Left renal cortex interstitium (tissue), 4 donors: Measurements from ENCODE around the gene EID2B. TPM values are rescaled to one million over a fixed set of nuclear protein-coding genes. Genes with fewer than 3 reads are reported as not detected.

Source experiments
- DNase-seq, 4 donors: peaks; one replicate each; pipeline ENCODE4 v3.0.0-alpha.2; 2013; ENCODE audit warnings: low read depth in 4 of 4, low spot score in 2 of 4, missing footprints in 1 of 4
- polyA plus RNA-seq, 4 donors: library from polyadenylated mRNA; unstranded; fragments of 120-200 nt; gene quantifications; one replicate each; pipeline ENCODE4 v1.2.1, GENCODE V29; 2013; ENCODE audit not compliant: insufficient read length in 4 of 4

Gene EID2B
- polyA plus RNA-seq, 4 donors, result 3.8 to 6.0 (median 5.1) TPM

GRCh38 chr19:39501340-39501739 lies 31.3 kb downstream of the EID2B start:
- no peak for DNase-seq

GRCh38 chr19:39500543-39500942 lies 32.1 kb downstream of the EID2B start:
- no peak for DNase-seq

DNA sequence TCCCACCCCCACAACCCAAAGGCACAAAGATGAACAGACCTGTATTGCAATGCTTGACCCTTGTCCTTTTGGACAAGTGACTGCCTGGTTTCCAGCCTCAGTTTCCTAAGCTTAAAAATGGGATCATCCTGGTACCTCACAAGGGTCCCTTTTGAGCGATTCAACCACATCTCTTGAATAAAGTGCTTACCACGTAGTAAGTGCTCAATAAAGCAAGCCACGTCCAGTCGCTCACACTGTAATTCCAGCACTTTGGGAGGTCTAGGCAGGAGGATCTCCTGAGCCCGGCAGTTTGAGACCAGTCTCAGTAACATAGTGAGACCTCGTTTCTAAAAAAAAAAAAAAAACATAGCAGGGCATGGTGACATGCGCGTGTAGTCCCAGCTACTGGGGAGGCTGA lies 32.7 kb downstream of the EID2B start:
- DNase-seq, result no peak

DNA sequence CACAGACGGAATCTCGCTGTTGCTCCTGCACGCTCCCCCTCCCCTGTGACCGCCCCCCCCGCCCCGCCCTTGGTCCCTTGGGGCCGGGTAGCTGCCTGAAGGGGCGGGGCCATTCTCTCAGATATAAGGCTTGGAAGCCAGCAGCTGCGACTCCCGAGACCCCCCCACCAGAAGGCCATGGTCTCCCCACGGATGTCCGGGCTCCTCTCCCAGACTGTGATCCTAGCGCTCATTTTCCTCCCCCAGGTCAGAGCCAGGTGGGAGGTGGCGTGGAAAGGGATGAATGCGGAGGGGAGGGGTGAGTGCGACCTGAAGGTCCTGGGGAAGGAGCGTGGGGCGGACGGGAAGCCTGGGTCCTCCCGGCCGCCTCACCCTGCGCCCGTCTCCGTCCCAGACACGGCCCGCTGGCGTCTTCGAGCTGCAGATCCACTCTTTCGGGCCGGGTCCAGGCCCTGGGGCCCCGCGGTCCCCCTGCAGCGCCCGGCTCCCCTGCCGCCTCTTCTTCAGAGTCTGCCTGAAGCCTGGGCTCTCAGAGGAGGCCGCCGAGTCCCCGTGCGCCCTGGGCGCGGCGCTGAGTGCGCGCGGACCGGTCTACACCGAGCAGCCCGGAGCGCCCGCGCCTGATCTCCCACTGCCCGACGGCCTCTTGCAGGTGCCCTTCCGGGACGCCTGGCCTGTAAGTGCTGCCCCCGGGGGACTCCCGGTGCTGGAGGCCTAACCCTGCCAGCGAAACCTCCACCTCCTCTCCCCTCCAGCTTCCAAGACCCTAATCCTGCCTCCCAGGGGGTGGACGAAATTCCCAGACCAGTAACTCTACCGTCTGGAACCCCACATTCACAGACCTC lies 33.6 kb downstream of the EID2B start, which contains the start of gene DLL3:
TSS of gene DLL3 (plus strand) at position 150 of the 845 bp plus-strand sequence. CDS start at position 178, 28 bp downstream.
- DNase-seq, result no peak

DNA sequence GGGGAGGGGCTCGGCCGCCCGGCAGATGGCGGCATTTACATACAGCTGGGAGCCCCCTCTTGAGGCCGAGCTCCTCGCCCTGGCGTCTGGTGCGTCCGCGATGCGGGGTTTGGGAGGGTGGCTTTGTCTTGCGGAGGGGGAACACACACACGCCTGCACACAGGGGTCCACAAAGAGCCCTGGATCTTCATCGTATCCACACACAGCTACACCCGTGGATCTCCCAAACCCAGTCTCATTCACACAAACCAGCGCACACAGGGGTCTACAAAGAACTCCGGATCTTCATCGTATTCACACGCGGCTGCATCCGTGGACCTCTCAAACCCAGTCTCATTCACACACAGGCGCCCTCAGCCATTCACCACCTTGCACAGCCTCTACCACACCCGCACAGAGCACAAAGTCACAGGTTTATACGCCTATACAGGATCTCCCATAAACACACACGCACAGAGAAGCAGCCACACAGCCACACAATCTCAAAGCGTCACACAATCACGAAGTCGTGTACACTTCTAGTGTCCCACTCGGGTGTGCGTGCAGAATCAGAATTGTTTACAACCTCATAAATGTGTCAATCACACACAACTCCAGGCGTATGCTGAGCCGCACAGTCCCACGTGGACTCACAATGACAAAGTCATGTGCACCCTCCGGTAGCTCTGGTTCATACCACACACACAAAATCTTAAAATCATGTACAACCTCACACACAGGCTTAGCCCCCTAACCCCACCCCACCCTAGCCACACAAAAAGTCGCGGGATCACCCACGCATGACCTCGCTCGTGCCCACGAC lies 34.5 kb downstream of the EID2B start:
- DNase-seq, result no peak

- DNase-seq, result no peak
Observed at GRCh38 chr19:39497701-39497995, 35.0 kb downstream of the EID2B start.

- no peak for DNase-seq
Observed at GRCh38 chr19:39496063-39496462, 36.6 kb downstream of the EID2B start.

DNA sequence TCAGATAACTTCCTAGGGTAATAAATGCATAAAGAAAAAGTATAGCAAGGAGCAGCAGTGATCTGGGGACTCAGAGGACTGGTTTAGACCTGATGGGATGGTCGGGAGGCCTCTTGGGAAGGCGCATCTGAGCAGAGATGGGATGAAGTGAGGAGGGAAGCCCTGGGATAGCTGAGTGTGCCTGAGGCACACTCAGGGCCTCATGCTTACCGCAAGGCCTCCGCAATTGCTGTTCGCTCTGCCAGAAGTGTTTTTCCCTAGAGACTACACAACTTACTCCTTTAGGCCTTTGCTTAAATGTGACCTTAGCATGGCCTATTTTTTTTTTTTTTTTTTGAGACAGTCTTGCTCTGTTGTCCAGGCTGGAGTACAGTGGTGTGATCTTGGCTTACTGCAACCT lies 38.0 kb downstream of the EID2B start:
- DNase-seq, result no peak

DNA sequence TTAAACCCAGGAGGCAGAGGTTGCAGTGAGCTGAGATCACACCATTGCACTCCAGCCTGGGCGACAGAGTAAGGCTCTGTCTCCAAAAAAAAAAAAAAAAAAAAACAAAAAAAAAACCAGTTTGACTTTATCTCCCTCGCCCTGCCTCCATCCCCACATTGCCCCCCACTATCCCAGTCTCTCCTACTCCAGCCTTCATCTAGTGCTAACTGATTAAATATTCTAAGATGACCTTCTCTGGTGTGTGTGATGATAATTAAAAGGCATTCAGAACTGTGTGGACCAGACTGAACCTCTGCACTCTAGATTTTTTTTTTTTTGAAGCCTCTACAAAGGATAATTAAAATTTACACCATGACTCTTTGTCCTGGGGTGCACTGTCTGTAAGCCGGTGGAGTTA lies 39.9 kb downstream of the EID2B start:
- DNase-seq, result no peak

DNA sequence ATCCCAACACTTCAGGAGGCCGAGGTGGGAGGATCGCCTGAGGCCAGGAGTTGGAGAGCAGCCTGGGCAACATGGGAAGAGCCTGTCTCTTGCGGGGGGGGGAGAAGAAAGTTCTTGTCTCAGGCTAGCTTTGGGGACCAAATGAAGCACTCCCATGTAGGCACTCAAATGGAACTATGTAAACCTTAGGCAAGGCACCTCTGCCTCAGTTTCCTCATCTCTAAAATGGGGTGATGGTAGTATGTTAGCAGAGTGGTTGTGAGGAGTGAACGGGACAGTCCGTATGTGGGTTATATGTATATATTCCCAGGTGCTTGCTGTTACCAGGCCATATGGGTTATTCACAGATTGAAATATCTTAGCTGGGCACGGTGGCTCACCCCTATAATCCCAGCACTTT lies 40.4 kb downstream of the EID2B start:
- DNase-seq, result no peak

- DNase-seq, result no peak
Observed at GRCh38 chr19:39489756-39490155, 42.9 kb downstream of the EID2B start.

DNA sequence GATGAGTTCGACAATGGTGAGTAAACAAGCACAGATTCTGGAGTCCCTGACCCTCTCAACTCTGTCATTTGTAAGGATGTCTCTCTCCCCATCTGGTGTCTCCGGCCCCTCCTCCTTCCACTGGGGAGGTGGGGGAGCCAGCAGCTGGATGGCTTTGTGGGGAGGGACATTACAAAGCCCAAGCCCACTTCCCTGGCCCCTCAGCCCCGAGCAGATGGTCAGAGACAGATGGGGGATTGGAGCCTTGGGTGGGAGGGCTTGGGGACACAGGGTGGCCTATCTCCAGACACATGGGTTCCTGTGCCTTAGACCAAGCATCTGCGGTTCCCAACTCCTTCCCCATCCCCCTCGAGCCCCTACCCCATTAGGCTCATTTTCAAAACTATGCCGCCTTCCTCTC lies 49.5 kb downstream of the EID2B start:
- DNase-seq, result no peak

GRCh38 chr19:39481676-39482075 lies 51.0 kb downstream of the EID2B start:
- DNase-seq, result no peak

- DNase-seq, result no peak
Observed at GRCh38 chr19:39481229-39481545, 51.5 kb downstream of the EID2B start.

Other genes with a start within 250 kb of the EID2B start
- gene IFNL1, start 236.4 kb downstream of the EID2B start, polyA plus RNA-seq, result not detected
- gene LRFN1, start 212.0 kb downstream of the EID2B start, polyA plus RNA-seq, result 1 to 10 TPM in 3 of 4 donors, under 1 TPM in 1; 0.75 to 2.9 (median 2.1) TPM
- 10 to 100 TPM; 20.4 to 29.0 (median 25.2) TPM for gene GMFG, start 196.8 kb downstream of the EID2B start, polyA plus RNA-seq
- gene SAMD4B, start 190.4 kb downstream of the EID2B start, polyA plus RNA-seq, result 100 to 1,000 TPM in 3 of 4 donors, 10 to 100 TPM in 1; 86.6 to 165 (median 124) TPM
- 10 to 100 TPM; 65.6 to 74.3 (median 68.5) TPM for gene PAF1, start 141.7 kb downstream of the EID2B start, polyA plus RNA-seq
- gene MED29, start 141.5 kb downstream of the EID2B start, polyA plus RNA-seq, result 10 to 100 TPM; 38.4 to 44.9 (median 40.8) TPM
- 10 to 100 TPM; 18.0 to 77.6 (median 30.0) TPM for gene ZFP36, start 126.0 kb downstream of the EID2B start, polyA plus RNA-seq
- 100 to 1,000 TPM in 2 of 4 donors, 10 to 100 TPM in 2; 56.7 to 139 (median 101) TPM for gene PLEKHG2, start 120.2 kb downstream of the EID2B start, polyA plus RNA-seq
- 1,000 to 10,000 TPM; 1,223 to 1,602 (median 1,296) TPM for gene RPS16, start 96.9 kb downstream of the EID2B start, polyA plus RNA-seq
- 100 to 1,000 TPM; 107 to 161 (median 145) TPM for gene SUPT5H, start 87.3 kb downstream of the EID2B start, polyA plus RNA-seq
- 10 to 100 TPM; 71.6 to 96.3 (median 87.8) TPM for gene TIMM50, start 52.0 kb downstream of the EID2B start, polyA plus RNA-seq
- under 1 TPM; 0.51 to 0.87 (median 0.67) TPM for gene DLL3, start 33.9 kb downstream of the EID2B start, polyA plus RNA-seq
- 10 to 100 TPM in 1 of 4 donors, 1 to 10 TPM in 3; 5.0 to 10.1 (median 7.4) TPM for gene SELENOV, start 17.7 kb downstream of the EID2B start, polyA plus RNA-seq
- gene EID2, start 7.3 kb upstream of the EID2B start, polyA plus RNA-seq, result 10 to 100 TPM; 17.7 to 23.1 (median 20.9) TPM
- not detected for gene LGALS13, start 69.7 kb upstream of the EID2B start, polyA plus RNA-seq
- not detected for gene LGALS16, start 123.1 kb upstream of the EID2B start, polyA plus RNA-seq
- not detected for gene LGALS14, start 171.6 kb upstream of the EID2B start, polyA plus RNA-seq
- 1 to 10 TPM in 2 of 4 donors, under 1 TPM in 2; 0.65 to 5.1 (median 1.6) TPM for gene CLC, start 205.2 kb upstream of the EID2B start, polyA plus RNA-seq
- gene LEUTX, start 246.0 kb upstream of the EID2B start, polyA plus RNA-seq, result not detected